ENCODE measurements around the gene COL11A2.

COL11A2 gene

DNA sequence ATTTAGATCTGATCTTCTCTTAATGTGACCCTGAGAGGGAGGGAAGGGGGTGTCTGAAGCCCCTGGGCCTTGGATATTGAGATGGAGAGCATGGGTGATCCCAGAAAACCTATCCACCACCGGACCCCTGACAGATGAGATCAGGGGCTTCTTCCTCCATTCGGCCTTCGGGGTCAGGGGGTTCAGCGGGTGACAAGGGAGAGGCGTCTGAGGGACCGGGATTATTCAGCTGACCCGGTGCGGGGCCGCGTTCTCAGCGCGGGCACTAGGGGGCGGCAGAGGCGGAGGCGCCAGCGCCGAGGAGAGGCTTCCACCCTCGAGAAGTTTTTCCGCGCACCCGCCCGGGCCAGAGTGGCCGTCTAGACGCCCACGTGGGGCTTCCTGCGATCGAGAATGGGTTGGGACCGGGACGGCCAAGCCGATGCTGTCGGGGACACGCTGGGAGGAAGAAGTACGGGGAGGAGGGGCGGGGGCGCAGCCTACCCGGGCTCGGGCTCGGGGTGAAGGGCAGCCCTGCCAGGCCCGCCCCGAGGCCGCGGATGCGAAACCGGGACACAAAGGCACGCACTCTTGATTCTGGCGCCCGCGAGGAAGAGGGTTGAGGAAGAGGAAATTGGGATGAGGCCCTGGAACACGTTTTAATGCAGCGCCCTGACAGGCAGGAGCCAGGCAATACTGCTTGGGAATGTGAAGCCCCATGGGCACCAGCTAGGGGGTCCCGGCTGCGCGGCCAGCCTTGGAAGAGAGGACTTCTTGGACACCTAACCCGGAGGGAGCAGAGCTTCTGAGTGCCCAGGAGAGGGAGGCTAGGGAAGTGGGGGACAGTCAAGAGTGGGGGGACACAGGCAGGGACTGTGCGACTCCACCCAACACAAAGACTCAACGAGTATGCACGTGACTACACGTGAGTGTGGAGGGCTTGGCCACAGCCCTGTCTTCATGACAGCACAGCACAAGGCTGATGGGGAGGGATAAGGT lies 30.6 kb downstream of the COL11A2 start:
- peak; percentile 96 for ATAC-seq
- TF ChIP-seq ZNF70 (CRISPR knock-in tag; IDR thresholded peaks at IDR 0.05), result no peak
- no peak for TF ChIP-seq TCF4 (CRISPR knock-in tag; IDR thresholded peaks at IDR 0.05; ENCODE audit: borderline replicate concordance)
- TF ChIP-seq OSR1 (CRISPR knock-in tag; IDR thresholded peaks at IDR 0.05), result no peak
- TF ChIP-seq, protein P1, sequence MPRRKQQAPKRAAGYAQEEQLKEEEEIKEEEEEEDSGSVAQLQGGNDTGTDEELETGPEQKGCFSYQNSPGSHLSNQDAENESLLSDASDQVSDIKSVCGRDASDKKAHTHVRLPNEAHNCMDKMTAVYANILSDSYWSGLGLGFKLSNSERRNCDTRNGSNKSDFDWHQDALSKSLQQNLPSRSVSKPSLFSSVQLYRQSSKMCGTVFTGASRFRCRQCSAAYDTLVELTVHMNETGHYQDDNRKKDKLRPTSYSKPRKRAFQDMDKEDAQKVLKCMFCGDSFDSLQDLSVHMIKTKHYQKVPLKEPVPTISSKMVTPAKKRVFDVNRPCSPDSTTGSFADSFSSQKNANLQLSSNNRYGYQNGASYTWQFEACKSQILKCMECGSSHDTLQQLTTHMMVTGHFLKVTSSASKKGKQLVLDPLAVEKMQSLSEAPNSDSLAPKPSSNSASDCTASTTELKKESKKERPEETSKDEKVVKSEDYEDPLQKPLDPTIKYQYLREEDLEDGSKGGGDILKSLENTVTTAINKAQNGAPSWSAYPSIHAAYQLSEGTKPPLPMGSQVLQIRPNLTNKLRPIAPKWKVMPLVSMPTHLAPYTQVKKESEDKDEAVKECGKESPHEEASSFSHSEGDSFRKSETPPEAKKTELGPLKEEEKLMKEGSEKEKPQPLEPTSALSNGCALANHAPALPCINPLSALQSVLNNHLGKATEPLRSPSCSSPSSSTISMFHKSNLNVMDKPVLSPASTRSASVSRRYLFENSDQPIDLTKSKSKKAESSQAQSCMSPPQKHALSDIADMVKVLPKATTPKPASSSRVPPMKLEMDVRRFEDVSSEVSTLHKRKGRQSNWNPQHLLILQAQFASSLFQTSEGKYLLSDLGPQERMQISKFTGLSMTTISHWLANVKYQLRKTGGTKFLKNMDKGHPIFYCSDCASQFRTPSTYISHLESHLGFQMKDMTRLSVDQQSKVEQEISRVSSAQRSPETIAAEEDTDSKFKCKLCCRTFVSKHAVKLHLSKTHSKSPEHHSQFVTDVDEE (CRISPR knock-in tag; IDR thresholded peaks at IDR 0.05), result no peak
- TF ChIP-seq ZNF8 (CRISPR knock-in tag; IDR thresholded peaks at IDR 0.05), result no peak
- TF ChIP-seq ZNF565 (CRISPR knock-in tag; conservative IDR thresholded peaks at IDR 0.05; ENCODE audit: low read depth), result no peak
- no peak for TF ChIP-seq SNAI2 (CRISPR knock-in tag; IDR thresholded peaks at IDR 0.05)
- TF ChIP-seq ARNTL (CRISPR knock-in tag; IDR thresholded peaks at IDR 0.05; ENCODE audit: borderline replicate concordance, low read depth), result no peak
- TF ChIP-seq ZFP3 (CRISPR knock-in tag; IDR thresholded peaks at IDR 0.05), result no peak
- TF ChIP-seq, protein P2, sequence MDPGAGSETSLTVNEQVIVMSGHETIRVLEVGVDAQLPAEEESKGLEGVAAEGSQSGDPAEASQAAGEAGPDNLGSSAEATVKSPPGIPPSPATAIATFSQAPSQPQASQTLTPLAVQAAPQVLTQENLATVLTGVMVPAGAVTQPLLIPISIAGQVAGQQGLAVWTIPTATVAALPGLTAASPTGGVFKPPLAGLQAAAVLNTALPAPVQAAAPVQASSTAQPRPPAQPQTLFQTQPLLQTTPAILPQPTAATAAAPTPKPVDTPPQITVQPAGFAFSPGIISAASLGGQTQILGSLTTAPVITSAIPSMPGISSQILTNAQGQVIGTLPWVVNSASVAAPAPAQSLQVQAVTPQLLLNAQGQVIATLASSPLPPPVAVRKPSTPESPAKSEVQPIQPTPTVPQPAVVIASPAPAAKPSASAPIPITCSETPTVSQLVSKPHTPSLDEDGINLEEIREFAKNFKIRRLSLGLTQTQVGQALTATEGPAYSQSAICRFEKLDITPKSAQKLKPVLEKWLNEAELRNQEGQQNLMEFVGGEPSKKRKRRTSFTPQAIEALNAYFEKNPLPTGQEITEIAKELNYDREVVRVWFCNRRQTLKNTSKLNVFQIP (CRISPR knock-in tag; IDR thresholded peaks at IDR 0.05; ENCODE audit: borderline replicate concordance, low read depth), result no peak
- no peak for TF ChIP-seq PPARA (CRISPR knock-in tag; IDR thresholded peaks at IDR 0.05; ENCODE audit: borderline replicate concordance)
- no peak for TF ChIP-seq RARB (CRISPR knock-in tag; IDR thresholded peaks at IDR 0.05)
- TF ChIP-seq, protein P3, sequence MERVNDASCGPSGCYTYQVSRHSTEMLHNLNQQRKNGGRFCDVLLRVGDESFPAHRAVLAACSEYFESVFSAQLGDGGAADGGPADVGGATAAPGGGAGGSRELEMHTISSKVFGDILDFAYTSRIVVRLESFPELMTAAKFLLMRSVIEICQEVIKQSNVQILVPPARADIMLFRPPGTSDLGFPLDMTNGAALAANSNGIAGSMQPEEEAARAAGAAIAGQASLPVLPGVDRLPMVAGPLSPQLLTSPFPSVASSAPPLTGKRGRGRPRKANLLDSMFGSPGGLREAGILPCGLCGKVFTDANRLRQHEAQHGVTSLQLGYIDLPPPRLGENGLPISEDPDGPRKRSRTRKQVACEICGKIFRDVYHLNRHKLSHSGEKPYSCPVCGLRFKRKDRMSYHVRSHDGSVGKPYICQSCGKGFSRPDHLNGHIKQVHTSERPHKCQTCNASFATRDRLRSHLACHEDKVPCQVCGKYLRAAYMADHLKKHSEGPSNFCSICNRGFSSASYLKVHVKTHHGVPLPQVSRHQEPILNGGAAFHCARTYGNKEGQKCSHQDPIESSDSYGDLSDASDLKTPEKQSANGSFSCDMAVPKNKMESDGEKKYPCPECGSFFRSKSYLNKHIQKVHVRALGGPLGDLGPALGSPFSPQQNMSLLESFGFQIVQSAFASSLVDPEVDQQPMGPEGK (CRISPR knock-in tag; IDR thresholded peaks at IDR 0.05; ENCODE audit: borderline replicate concordance), result no peak
- TF ChIP-seq, protein P4, sequence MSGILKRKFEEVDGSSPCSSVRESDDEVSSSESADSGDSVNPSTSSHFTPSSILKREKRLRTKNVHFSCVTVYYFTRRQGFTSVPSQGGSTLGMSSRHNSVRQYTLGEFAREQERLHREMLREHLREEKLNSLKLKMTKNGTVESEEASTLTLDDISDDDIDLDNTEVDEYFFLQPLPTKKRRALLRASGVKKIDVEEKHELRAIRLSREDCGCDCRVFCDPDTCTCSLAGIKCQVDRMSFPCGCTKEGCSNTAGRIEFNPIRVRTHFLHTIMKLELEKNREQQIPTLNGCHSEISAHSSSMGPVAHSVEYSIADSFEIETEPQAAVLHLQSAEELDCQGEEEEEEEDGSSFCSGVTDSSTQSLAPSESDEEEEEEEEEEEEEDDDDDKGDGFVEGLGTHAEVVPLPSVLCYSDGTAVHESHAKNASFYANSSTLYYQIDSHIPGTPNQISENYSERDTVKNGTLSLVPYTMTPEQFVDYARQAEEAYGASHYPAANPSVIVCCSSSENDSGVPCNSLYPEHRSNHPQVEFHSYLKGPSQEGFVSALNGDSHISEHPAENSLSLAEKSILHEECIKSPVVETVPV (CRISPR knock-in tag; IDR thresholded peaks at IDR 0.05), result no peak

DNA sequence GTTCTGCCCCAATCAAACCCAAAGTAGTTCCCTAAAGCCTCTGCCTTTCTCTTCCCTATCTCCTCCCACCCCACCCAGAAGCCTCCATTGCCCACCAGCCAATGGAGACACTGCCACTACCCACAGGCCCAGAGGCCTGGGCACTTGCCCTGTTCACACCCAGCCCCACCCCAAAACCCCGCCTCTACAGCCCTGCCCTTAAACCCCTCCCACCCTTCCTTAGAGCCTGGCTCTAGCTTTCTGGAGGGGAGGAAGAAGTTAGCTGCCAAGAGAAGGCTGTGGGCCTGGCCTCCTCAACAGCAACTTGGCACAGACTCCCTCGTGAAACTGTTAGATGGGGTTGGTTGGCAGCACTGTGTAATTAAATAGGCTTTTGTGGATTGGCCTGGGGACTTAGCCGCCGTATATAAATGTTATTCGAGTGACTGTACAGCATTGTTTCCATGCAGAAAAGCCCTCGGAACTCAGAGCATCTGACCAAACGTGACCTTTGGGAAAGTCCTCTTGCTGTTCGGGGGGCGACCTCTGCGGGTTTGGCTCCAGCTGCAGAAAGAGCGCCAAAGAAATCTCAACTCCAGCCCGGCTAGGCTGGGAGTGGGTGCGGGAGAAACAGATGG lies 31.4 kb downstream of the COL11A2 start:
- peak; percentile 15; the same call in 2 of the 3 replicates for ATAC-seq
- no peak for TF ChIP-seq RARB (CRISPR knock-in tag; IDR thresholded peaks at IDR 0.05)
- TF ChIP-seq ESRRG (CRISPR knock-in tag; IDR thresholded peaks at IDR 0.05), result no peak
- no peak for TF ChIP-seq SNAI2 (CRISPR knock-in tag; IDR thresholded peaks at IDR 0.05)
- TF ChIP-seq, protein P4 (CRISPR knock-in tag; IDR thresholded peaks at IDR 0.05), result no peak
- no peak for TF ChIP-seq ZC3H10 (CRISPR knock-in tag; IDR thresholded peaks at IDR 0.05)
- no peak for TF ChIP-seq PPARA (CRISPR knock-in tag; IDR thresholded peaks at IDR 0.05; ENCODE audit: borderline replicate concordance)
- TF ChIP-seq OSR1 (CRISPR knock-in tag; IDR thresholded peaks at IDR 0.05), result no peak
- no peak for TF ChIP-seq ISL1 (CRISPR knock-in tag; IDR thresholded peaks at IDR 0.05)
- no peak for TF ChIP-seq ZFP30 (CRISPR knock-in tag; IDR thresholded peaks at IDR 0.05)
- TF ChIP-seq BACH2 (CRISPR knock-in tag; IDR thresholded peaks at IDR 0.05; ENCODE audit: borderline replicate concordance), result no peak
- TF ChIP-seq CSDC2 (CRISPR knock-in tag; IDR thresholded peaks at IDR 0.05), result no peak
- no peak for TF ChIP-seq TCF4 (CRISPR knock-in tag; IDR thresholded peaks at IDR 0.05; ENCODE audit: borderline replicate concordance)
- TF ChIP-seq, protein P3 (CRISPR knock-in tag; IDR thresholded peaks at IDR 0.05; ENCODE audit: borderline replicate concordance), result no peak
- TF ChIP-seq GLIS3 (CRISPR knock-in tag; IDR thresholded peaks at IDR 0.05), result no peak
- TF ChIP-seq, protein P2 (CRISPR knock-in tag; IDR thresholded peaks at IDR 0.05; ENCODE audit: borderline replicate concordance, low read depth), result no peak
- TF ChIP-seq ARNTL (CRISPR knock-in tag; IDR thresholded peaks at IDR 0.05; ENCODE audit: borderline replicate concordance, low read depth), result no peak
- TF ChIP-seq, protein P5, sequence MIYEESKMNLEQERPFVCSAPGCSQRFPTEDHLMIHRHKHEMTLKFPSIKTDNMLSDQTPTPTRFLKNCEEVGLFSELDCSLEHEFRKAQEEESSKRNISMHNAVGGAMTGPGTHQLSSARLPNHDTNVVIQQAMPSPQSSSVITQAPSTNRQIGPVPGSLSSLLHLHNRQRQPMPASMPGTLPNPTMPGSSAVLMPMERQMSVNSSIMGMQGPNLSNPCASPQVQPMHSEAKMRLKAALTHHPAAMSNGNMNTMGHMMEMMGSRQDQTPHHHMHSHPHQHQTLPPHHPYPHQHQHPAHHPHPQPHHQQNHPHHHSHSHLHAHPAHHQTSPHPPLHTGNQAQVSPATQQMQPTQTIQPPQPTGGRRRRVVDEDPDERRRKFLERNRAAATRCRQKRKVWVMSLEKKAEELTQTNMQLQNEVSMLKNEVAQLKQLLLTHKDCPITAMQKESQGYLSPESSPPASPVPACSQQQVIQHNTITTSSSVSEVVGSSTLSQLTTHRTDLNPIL (CRISPR knock-in tag; IDR thresholded peaks at IDR 0.05; ENCODE audit: low read depth), result no peak

Measured in SK-N-SH treated with all-trans-retinoic acid at 6 μM for 48 hours (cell line).